Prostate gland (tissue), 2 donors: ENCODE data around the gene GRPR. TPM values are rescaled to one million over a fixed set of nuclear protein-coding genes. Genes with fewer than 3 reads are reported as not detected.
A peak's percentile ranks its signal among the peaks of the same experiment; 100 is the strongest.

Experiments used
- DNase-seq: peaks from one replicate; pipeline ENCODE4 v3.0.0-alpha.2; 2019; ENCODE audit warnings: low spot score
- H3K27ac ChIP-seq, 2 donors: fragments of 200-600 bp; sonication (generic); 2 replicates each; pipeline ENCODE4 v1.5.1; 2017 to 2019
- H3K27me3 ChIP-seq: fragments of 200-600 bp; sonication (generic); replicated peaks from 2 replicates; pipeline ENCODE4 v1.5.1; 2019; ENCODE audit not compliant: insufficient read depth
- H3K36me3 ChIP-seq, 2 donors: fragments of 200-600 bp; sonication (generic); 1 replicate in 1 of 2; 2 replicates in 1 of 2; pipeline versions ENCODE4 v1.5.1 to v1.8.1; 2017 to 2019
- H3K4me1 ChIP-seq: fragments of 200-600 bp; sonication (generic); replicated peaks from 2 replicates; pipeline ENCODE4 v1.5.1; 2019
- H3K4me3 ChIP-seq, 2 donors: fragments of 200-600 bp; sonication (generic); 2 replicates each; pipeline ENCODE4 v1.5.1; 2017 to 2019
- H3K9me3 ChIP-seq: fragments of 200-600 bp; sonication (generic); 2 replicates; pipeline ENCODE4 v1.5.1; 2017
- POLR2A ChIP-seq: fragments of 450-650 bp; IDR thresholded peaks from one replicate; pipeline ENCODE4 v1.6.1; 2016; ENCODE audit warnings: antibody characterized with exemption, mild to moderate bottlenecking
- POLR2AphosphoS5 ChIP-seq: sonication (generic); formaldehyde crosslinking; IDR thresholded peaks from one replicate; pipeline ENCODE4 v1.6.1; 2017; ENCODE audit warnings: antibody characterized with exemption
- WGBS: methylation state at CpG from one replicate; pipeline ENCODE4 v1.1.5; 2018; 5-methylcytosine and 5-hydroxymethylcytosine counted together
- intact Hi-C: fragments of 100-400 bp; cut with DNase I; formaldehyde crosslinking; loops from one replicate; pipeline ENCODE4 v1.14.2; 2022
- total RNA-seq, 2 donors: library from RNA; depleted of rRNA; stranded (reverse); fragments of >200 nt; gene quantifications; one replicate each; pipeline ENCODE4 v1.1.0, GENCODE V29; 2016
- TF ChIP-seq, protein P1 (sequence below), 4 experiments: fragments of 200-600 bp in 2 of 4; fragments of 450-650 bp in 2 of 4; sonication (generic) in 2 of 4; IDR thresholded peaks; 1 replicate in 3 of 4; 2 replicates in 1 of 4; pipeline ENCODE4 v1.5.1; 2016 to 2019; ENCODE audit warnings: antibody characterized with exemption in 4 of 4, mild to moderate bottlenecking in 2 of 4, moderate library complexity in 2 of 4

GRPR gene
- total RNA-seq, 2 donors from 2014 or later = 1.0 TPM; not detected in 1

DNA sequence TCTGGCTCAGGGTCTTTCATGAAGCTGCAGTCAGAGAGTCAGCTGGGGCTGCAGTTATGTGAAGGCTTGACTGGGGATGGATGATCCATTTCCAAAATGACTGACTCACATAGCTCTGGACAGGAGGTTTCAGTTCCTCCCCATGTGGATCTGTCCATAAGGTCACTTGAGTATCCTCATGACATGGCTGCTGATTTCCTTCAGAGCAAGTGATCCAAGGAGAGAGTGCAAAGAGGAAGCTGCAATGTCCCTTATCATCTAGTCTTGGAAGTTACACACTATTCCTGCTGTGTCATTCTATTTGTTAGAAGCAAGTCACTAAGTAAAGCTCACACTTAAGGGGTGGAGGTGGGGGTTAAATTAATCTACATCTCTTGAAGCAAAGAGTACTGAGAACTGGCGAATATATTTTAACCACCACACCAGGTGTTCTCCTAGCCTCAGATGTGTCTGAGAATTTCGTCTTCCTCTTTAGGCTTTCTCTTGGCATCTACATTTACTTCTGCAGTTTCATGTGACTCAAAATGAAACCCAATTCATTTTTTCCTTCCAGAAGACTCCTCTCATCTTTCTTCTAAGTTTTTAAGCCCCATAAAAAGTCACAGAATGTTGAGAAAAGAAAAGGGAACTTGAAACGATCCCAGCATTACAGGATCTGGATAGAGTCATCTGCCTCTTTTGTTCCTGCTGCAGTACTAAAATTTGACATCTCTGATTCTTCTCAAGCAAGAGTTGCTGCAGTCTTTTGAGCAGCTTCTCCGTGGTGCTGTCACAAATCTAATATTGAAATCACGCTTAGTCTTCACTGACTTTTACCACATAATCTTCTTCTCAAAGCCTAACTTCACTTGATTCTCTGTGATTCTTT is 3.8 kb upstream of the GRPR start:
- WGBS = 51% methylated on average over 5 of the region's 5 CpGs
- Histone ChIP-seq H3K36me3 (no peaks in the 10 kb centered on the region), H3K27me3 (no peaks in the 10 kb centered on the region), H3K4me3 (no peak overlapping the region), H3K27ac (no peak overlapping the region), H3K4me1 (no peaks in the 10 kb centered on the region), H3K9me3 (no peaks in the 10 kb centered on the region)
- DNase-seq = no peak
- TF ChIP-seq POLR2A = no peak
- TF ChIP-seq, protein P1, sequence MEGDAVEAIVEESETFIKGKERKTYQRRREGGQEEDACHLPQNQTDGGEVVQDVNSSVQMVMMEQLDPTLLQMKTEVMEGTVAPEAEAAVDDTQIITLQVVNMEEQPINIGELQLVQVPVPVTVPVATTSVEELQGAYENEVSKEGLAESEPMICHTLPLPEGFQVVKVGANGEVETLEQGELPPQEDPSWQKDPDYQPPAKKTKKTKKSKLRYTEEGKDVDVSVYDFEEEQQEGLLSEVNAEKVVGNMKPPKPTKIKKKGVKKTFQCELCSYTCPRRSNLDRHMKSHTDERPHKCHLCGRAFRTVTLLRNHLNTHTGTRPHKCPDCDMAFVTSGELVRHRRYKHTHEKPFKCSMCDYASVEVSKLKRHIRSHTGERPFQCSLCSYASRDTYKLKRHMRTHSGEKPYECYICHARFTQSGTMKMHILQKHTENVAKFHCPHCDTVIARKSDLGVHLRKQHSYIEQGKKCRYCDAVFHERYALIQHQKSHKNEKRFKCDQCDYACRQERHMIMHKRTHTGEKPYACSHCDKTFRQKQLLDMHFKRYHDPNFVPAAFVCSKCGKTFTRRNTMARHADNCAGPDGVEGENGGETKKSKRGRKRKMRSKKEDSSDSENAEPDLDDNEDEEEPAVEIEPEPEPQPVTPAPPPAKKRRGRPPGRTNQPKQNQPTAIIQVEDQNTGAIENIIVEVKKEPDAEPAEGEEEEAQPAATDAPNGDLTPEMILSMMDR (IDR thresholded peaks at IDR 0.05) = no peak
- TF ChIP-seq POLR2AphosphoS5 = no peak
- intact Hi-C loops = loop anchor here (5.0 kb wide), 1 partner anchor 323 kb away; no protein-coding TSS in a partner anchor

- Histone ChIP-seq H3K27ac (no peak overlapping the region), H3K4me3 (no peak overlapping the region), H3K27me3 (no peaks in the 10 kb centered on the region), H3K36me3 (no peaks in the 10 kb centered on the region), H3K9me3 (no peaks in the 10 kb centered on the region), H3K4me1 (no peaks in the 10 kb centered on the region)
- no peak for TF ChIP-seq POLR2A
- no peak for TF ChIP-seq POLR2AphosphoS5
- TF ChIP-seq, protein P1 (IDR thresholded peaks at IDR 0.05) = no peak
- WGBS = 90% methylated on average over 3 of the region's 3 CpGs
- DNase-seq = no peak
- intact Hi-C loops = loop anchor here (5.0 kb wide), 1 partner anchor 322 kb away; no protein-coding TSS in a partner anchor
Observed at GRCh38 chrX:16120431-16120830, 2.9 kb upstream of the GRPR start.

DNA sequence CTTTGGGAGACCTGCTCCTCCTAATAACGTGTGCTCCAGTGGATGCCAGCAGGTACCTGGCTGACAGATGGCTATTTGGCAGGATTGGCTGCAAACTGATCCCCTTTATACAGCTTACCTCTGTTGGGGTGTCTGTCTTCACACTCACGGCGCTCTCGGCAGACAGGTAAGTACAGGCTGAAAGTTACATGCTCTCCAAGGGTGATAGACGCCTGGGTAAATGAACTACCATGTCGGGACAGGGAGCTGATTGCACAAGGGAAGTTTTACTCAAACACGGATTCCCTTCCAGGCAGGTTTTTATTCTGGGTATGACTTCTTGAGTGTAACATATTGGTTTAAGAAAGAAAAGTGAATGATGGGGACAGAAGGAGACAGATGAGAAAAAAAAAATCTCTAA is 836 bp downstream of the GRPR start:
- H3K9me3 ChIP-seq = no peaks in the 10 kb centered on the region
- no peaks in the 10 kb centered on the region for H3K27me3 ChIP-seq
- intact Hi-C loops = loop anchor here (5.0 kb wide), 1 partner anchor 318 kb away; no protein-coding TSS in a partner anchor
- no peak for DNase-seq
- no peaks in the 10 kb centered on the region for H3K4me1 ChIP-seq
- WGBS = 41% methylated on average over 7 of the region's 7 CpGs
- TF ChIP-seq POLR2A = no peak
- TF ChIP-seq, protein P1 (IDR thresholded peaks at IDR 0.05) = no peak
- TF ChIP-seq POLR2AphosphoS5 = no peak
- H3K27ac ChIP-seq = no peak overlapping the region
- no peak overlapping the region for H3K4me3 ChIP-seq
- H3K36me3 ChIP-seq = no peaks in the 10 kb centered on the region

DNA sequence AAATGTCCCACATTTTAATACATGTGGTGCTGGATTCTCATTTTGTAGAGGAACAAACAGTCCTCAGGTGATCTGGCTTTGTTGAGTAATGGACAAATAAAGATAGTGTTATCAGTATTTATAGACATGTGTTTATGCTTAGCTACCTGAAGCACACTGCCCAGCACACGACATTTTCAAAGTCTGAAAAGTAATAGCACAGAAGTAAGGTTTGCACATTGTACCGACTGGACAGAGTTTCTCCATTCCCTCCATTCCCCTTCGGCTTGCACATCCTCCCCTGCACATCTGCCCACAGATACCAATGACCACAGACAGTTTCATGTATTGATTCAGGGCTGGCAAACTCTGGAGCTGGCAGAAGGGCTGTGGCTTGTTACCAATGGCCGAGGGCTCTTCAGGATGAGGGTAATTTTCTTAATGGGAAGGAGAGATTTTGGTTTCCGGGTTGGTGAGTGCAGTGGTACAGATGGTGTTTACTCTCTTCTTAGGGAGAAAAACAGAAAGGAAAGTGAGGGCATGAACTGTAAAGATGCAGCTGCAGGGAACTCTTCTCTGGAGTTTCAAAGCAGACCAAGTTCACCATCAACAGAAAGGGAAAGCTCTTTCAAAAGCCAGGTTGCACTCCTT is 2.3 kb downstream of the GRPR start:
- TF ChIP-seq POLR2AphosphoS5 (no peak), POLR2A (no peak)
- TF ChIP-seq, protein P1 (IDR thresholded peaks at IDR 0.05) = no peak
- Histone ChIP-seq H3K27ac (peak overlapping the region in 1 of 2 donors; percentile 27), H3K4me1 (no peaks in the 10 kb centered on the region), H3K9me3 (no peaks in the 10 kb centered on the region), H3K27me3 (no peaks in the 10 kb centered on the region), H3K36me3 (no peaks in the 10 kb centered on the region), H3K4me3 (no peak overlapping the region)
- WGBS = 47% methylated on average over 4 of the region's 5 CpGs
- intact Hi-C loops = no loop called here
- peak; percentile 8 for DNase-seq
